HL-60 (cell line): ENCODE measurements around the gene LPAR6.

Source experiments
- DNase-seq, 2 experiments: peaks; one replicate each; pipeline ENCODE4 v3.0.0-alpha.2; 2010 to 2020; ENCODE audit warnings: low read depth in 1 of 2, low spot score in 1 of 2
- H3K27ac ChIP-seq: fragments of 250-450 bp; sonication (Bioruptor Pico); replicated peaks from 2 replicates; pipeline ENCODE4 v1.5.1; 2020; ENCODE audit warnings: mild to moderate bottlenecking, moderate library complexity
- H3K27me3 ChIP-seq: fragments of 250-450 bp; sonication (Bioruptor Pico); 2 replicates; pipeline ENCODE4 v1.5.1; 2021; ENCODE audit warnings: mild to moderate bottlenecking, moderate library complexity; ENCODE audit not compliant: insufficient read depth, poor library complexity, severe bottlenecking
- H3K4me3 ChIP-seq: replicated peaks from 2 replicates; pipeline ENCODE4 v1.5.1; 2011; ENCODE audit warnings: mild to moderate bottlenecking, control low read depth, low read length; ENCODE audit not compliant: insufficient read depth
- GABPA ChIP-seq: IDR thresholded peaks from 2 replicates; pipeline ENCODE4 v1.6.1; 2012; ENCODE audit warnings: low read depth
- POLR2AphosphoS5 ChIP-seq: IDR thresholded peaks from 2 replicates; pipeline ENCODE4 v1.6.1; 2012; ENCODE audit warnings: low read depth
- REST ChIP-seq: IDR thresholded peaks from 2 replicates; pipeline ENCODE4 v1.6.1; 2012; ENCODE audit warnings: low read depth; ENCODE audit not compliant: insufficient replicate concordance
- SPI1 ChIP-seq: IDR thresholded peaks from 2 replicates; pipeline ENCODE4 v1.6.1; 2012; ENCODE audit warnings: low read depth, mild to moderate bottlenecking, borderline replicate concordance
- TF ChIP-seq, protein P1 (sequence below): IDR thresholded peaks from one replicate; pipeline ENCODE4 v1.5.1; 2011; ENCODE audit warnings: low read length, control low read depth, inconsistent platforms; ENCODE audit not compliant: insufficient read depth

Gene LPAR6

GRCh38 chr13:48434200-48434599, 21.3 kb upstream of the LPAR6 start:
- H3K27me3 ChIP-seq: no peaks in the 10 kb centered on the region
- no peak for TF ChIP-seq REST
- no peak for TF ChIP-seq GABPA
- H3K27ac ChIP-seq: no peak overlapping the region
- DNase-seq: no peak
- no peak overlapping the region for H3K4me3 ChIP-seq

DNA sequence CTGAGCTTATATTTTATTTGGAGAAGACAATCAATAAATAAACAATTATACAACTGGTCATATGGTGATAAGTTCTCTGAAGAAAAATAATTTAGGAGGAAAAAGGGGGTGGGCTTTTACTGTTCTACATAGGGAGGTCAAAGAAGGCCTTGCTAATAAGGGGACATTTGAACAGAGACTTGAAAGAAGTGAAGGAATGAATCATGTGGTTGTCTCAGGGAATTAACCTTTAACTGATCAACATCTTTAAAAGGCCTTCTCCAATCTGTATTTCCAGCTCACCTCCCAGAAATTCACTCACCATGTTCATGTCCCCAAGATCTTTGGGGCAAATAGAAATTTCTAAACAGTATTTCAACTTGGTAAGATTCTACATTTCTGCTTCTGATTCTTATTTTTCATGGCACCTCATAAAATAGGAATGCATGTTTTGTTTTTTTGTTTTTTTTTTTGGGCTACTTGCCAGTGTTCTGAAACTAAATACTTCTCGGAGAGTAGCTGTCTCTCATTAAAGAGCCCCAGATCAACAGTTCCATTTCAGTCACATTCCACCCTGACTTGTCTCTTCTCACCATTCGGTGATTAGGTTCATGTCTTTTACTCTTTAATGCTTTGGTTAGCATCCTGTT, 19.2 kb upstream of the LPAR6 start:
- TF ChIP-seq SPI1: no peak
- TF ChIP-seq GABPA: no peak
- no peak for TF ChIP-seq POLR2AphosphoS5
- TF ChIP-seq REST: no peak
- TF ChIP-seq, protein P1, sequence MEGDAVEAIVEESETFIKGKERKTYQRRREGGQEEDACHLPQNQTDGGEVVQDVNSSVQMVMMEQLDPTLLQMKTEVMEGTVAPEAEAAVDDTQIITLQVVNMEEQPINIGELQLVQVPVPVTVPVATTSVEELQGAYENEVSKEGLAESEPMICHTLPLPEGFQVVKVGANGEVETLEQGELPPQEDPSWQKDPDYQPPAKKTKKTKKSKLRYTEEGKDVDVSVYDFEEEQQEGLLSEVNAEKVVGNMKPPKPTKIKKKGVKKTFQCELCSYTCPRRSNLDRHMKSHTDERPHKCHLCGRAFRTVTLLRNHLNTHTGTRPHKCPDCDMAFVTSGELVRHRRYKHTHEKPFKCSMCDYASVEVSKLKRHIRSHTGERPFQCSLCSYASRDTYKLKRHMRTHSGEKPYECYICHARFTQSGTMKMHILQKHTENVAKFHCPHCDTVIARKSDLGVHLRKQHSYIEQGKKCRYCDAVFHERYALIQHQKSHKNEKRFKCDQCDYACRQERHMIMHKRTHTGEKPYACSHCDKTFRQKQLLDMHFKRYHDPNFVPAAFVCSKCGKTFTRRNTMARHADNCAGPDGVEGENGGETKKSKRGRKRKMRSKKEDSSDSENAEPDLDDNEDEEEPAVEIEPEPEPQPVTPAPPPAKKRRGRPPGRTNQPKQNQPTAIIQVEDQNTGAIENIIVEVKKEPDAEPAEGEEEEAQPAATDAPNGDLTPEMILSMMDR: no peak
- Histone ChIP-seq H3K4me3 (no peak overlapping the region), H3K27ac (no peak overlapping the region), H3K27me3 (no peaks in the 10 kb centered on the region)
- no peak for DNase-seq

DNA sequence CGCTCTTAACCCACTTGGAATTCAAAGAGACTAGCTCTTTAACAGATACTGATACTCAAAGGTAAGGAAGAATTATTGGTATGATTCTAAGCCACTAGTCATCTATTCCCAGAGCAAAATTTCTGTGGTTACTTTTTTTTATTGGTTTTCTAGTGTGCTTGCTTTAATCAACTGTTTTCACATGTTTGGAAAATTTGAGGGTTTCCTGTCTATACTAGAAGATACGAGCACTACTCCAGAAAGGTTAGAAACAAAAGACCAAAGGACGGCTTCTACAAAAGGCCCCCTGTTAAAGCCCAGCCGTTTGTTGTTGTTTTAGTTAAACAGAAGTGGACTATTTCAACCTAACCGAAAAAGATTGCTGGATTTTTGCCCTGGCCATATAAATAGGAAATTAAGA, 18.5 kb upstream of the LPAR6 start:
- no peak overlapping the region for H3K27ac ChIP-seq
- DNase-seq: no peak
- H3K27me3 ChIP-seq: no peaks in the 10 kb centered on the region
- no peak for TF ChIP-seq REST
- TF ChIP-seq, protein P1: no peak
- TF ChIP-seq POLR2AphosphoS5: no peak
- no peak for TF ChIP-seq SPI1
- no peak for TF ChIP-seq GABPA
- no peak overlapping the region for H3K4me3 ChIP-seq

DNA sequence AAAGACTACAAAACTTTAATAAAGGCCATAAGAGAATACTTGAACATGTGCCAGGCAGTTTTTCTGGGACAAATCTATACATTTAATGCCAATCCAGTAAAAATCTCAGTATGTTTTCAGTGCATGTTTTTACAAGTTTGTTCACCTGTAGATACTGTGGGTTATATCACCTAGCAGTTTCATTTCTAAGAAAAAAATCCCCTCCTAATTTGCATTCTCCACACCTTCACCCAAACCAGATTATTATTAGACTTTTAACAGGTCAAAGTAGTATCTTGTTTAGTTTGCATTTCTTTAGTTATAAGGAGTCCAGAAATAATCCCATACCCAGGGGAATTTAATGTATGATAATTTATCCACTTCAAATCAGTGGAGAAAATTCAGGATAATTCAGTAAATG, 17.0 kb upstream of the LPAR6 start:
- TF ChIP-seq POLR2AphosphoS5: no peak
- TF ChIP-seq SPI1: no peak
- no peak for TF ChIP-seq REST
- TF ChIP-seq, protein P1: no peak
- TF ChIP-seq GABPA: no peak

More for the DNA sequence above, 17.0 kb upstream of the LPAR6 start:
- Histone ChIP-seq H3K27ac (no peak overlapping the region), H3K4me3 (no peak overlapping the region), H3K27me3 (no peaks in the 10 kb centered on the region)
- no peak for DNase-seq
